ENCODE measurements around the gene KRTAP5-6.

- TF ChIP-seq POLR2AphosphoS5 (IDR thresholded peaks at IDR 0.05; ENCODE audit: insufficient read depth in 1 of 2, low read depth in 1 of 2) (no peak), CTCF (IDR thresholded peaks at IDR 0.05) (no peak)
These were observed 48.9 kb upstream of the KRTAP5-6 start for GRCh38 chr11:1647901-1648652.

All from vagina (tissue), 2 donors.